HCT116 (cell line): Measurements from ENCODE around the gene SECTM1. TPM values are rescaled to one million over a fixed set of nuclear protein-coding genes. Genes with fewer than 3 reads are reported as not detected.

Experiments used
- ATAC-seq: fragments of 200-7000 bp; cut with Tn5 transposase; 2 replicates; pipeline ENCODE4 v1.9.1; 2020; ENCODE audit warnings: mild to moderate bottlenecking, moderate library complexity
- BruUV-seq: library from RNA; stranded (reverse); fragments of 400-500 nt; replicated peaks from 2 replicates; lab custom pipeline; 2021; lab: Mats Ljungman, UMichigan
- CTCF ChIA-PET: fragments of 300-600 bp; sonication (Branson Sonifier 250); formaldehyde crosslinking; loops from one replicate; lab custom pipeline; 2021; ENCODE audit warnings: antibody characterized with exemption; lab: Charles Lee
- POLR2A ChIA-PET: fragments of 300-600, 350-600 bp; sonication (Branson Sonifier 250); formaldehyde crosslinking; loops from one replicate; lab custom pipeline; 2021; ENCODE audit warnings: antibody characterized with exemption; lab: Charles Lee
- RAD21 ChIA-PET, 2 experiments: fragments of 300-600 bp; sonication (Branson Sonifier 250); formaldehyde crosslinking; loops; one replicate each; lab custom pipeline; 2023; ENCODE audit warnings: low total read pairs in 2 of 2; ENCODE audit not compliant: uncharacterized antibody in 2 of 2, unreplicated experiment in 2 of 2, low non-redundant PET in 1 of 2; lab: Charles Lee
- DNase-seq: peaks from one replicate; pipeline ENCODE4 v3.0.0-alpha.2; 2010; ENCODE audit warnings: low read depth, low spot score
- H2AFZ ChIP-seq: fragments of 200-600 bp; shearing (Covaris generic), sonication (generic); 2 replicates; pipeline ENCODE4 v1.6.1; 2017; ENCODE audit warnings: low read depth, mixed run types, mixed read lengths, antibody characterized with exemption, low read length; ENCODE audit not compliant: poor library complexity, severe bottlenecking
- H3K27ac ChIP-seq: 2 replicates; pipeline ENCODE4 v1.5.1; 2012; ENCODE audit warnings: low read depth, low read length
- H3K27me3 ChIP-seq: fragments of 200-600 bp; sonication (generic); 2 replicates; pipeline ENCODE4 v1.6.1; 2016; ENCODE audit warnings: mixed run types, low read length, mixed read lengths; ENCODE audit not compliant: insufficient read depth
- H3K36me3 ChIP-seq, 2 experiments: fragments of 200-500 bp in 1 of 2; fragments of 200-600 bp in 1 of 2; sonication (Bioruptor generic) in 1 of 2; sonication (generic) in 1 of 2; 2 replicates each; pipeline versions ENCODE4 v1.5.1 to v1.6.1; 2014 to 2016; ENCODE audit warnings: low read length in 2 of 2, inconsistent platforms in 1 of 2, mixed read lengths in 1 of 2, mixed run types in 1 of 2; ENCODE audit not compliant: insufficient read depth in 2 of 2, control insufficient read depth in 1 of 2
- H3K4me1 ChIP-seq, 2 experiments: fragments of 200-600 bp in 1 of 2; sonication (generic) in 1 of 2; 2 replicates each; pipeline versions ENCODE4 v1.5.1 to v1.6.1; 2012 to 2017; ENCODE audit warnings: low read length in 2 of 2, inconsistent platforms in 1 of 2, mild to moderate bottlenecking in 1 of 2, mixed read lengths in 1 of 2, mixed run types in 1 of 2, moderate library complexity in 1 of 2; ENCODE audit not compliant: insufficient read depth in 2 of 2, control insufficient read depth in 1 of 2
- H3K4me2 ChIP-seq: fragments of 200-600 bp; sonication (generic); 2 replicates; pipeline ENCODE4 v1.6.1; 2017; ENCODE audit warnings: mixed run types, low read length, mixed read lengths
- H3K4me3 ChIP-seq, 2 experiments: fragments of 200-600 bp in 1 of 2; sonication (generic) in 1 of 2; replicated peaks in 1 of 2; 2 replicates each; pipeline ENCODE4 v1.5.1; 2011 to 2016; ENCODE audit warnings: low read length in 2 of 2, control low read depth in 1 of 2, low read depth in 1 of 2, mild to moderate bottlenecking in 1 of 2, mixed read lengths in 1 of 2, mixed run types in 1 of 2
- H3K79me2 ChIP-seq: fragments of 200-600 bp; sonication (generic); 2 replicates; pipeline ENCODE4 v1.6.1; 2017; ENCODE audit warnings: mild to moderate bottlenecking, mixed run types, low read length, moderate library complexity, mixed read lengths; ENCODE audit not compliant: insufficient read depth
- H3K9ac ChIP-seq: fragments of 200-600 bp; sonication (generic); 2 replicates; pipeline ENCODE4 v1.6.1; 2016; ENCODE audit warnings: low read length, mixed read lengths
- H3K9me2 ChIP-seq: fragments of 200-600 bp; sonication (generic), shearing (Covaris generic); 2 replicates; pipeline ENCODE4 v1.6.1; 2017; ENCODE audit warnings: mixed run types, mild to moderate bottlenecking, moderate library complexity; ENCODE audit not compliant: insufficient read depth
- H3K9me3 ChIP-seq, 2 experiments: fragments of 200-500 bp in 1 of 2; fragments of 200-600 bp in 1 of 2; sonication (Bioruptor generic) in 1 of 2; sonication (generic) in 1 of 2; 2 replicates each; pipeline ENCODE4 v1.6.1; 2014 to 2017; ENCODE audit warnings: low read length in 2 of 2, mixed read lengths in 2 of 2, inconsistent platforms in 1 of 2, low read depth in 1 of 2, mild to moderate bottlenecking in 1 of 2, mixed run types in 1 of 2, moderate library complexity in 1 of 2; ENCODE audit not compliant: control insufficient read depth in 1 of 2, insufficient read depth in 1 of 2
- H4K20me1 ChIP-seq: fragments of 200-600 bp; sonication (generic), shearing (Covaris generic); 2 replicates; pipeline ENCODE4 v1.6.1; 2017; ENCODE audit warnings: mixed run types, mild to moderate bottlenecking, moderate library complexity; ENCODE audit not compliant: insufficient read depth
- ELF1 ChIP-seq: IDR thresholded peaks from 2 replicates; pipeline ENCODE4 v1.6.1; 2012; ENCODE audit warnings: low read depth, borderline replicate concordance
- JUND ChIP-seq: IDR thresholded peaks from 2 replicates; pipeline ENCODE4 v1.6.1; 2012
- MAX ChIP-seq: IDR thresholded peaks from 2 replicates; pipeline ENCODE4 v1.6.1; 2012
- RAD21 ChIP-seq: IDR thresholded peaks from 2 replicates; pipeline ENCODE4 v1.6.1; 2012; ENCODE audit warnings: low read depth, mild to moderate bottlenecking
- REST ChIP-seq: IDR thresholded peaks from 2 replicates; pipeline ENCODE4 v1.6.1; 2012; ENCODE audit warnings: low read depth
- SP1 ChIP-seq: IDR thresholded peaks from 2 replicates; pipeline ENCODE4 v1.6.1; 2012; ENCODE audit warnings: low read depth
- ZFX ChIP-seq: fragments of 450-650 bp; IDR thresholded peaks from 2 replicates; pipeline ENCODE4 v1.6.1; 2017
- ZNF274 ChIP-seq: fragments of 200-500 bp; sonication (Bioruptor generic); IDR thresholded peaks from 2 replicates; pipeline ENCODE4 v1.6.1; 2014; ENCODE audit warnings: mild to moderate bottlenecking, low read depth, low read length, inconsistent platforms
- intact Hi-C: fragments of 100-400 bp; cut with micrococcal nuclease; formaldehyde crosslinking; loops from 2 replicates; pipeline ENCODE4 v1.10.0; 2022
- total RNA-seq: library from RNA; stranded (reverse); gene quantifications from one replicate; pipeline ENCODE4 v1.2.1, GENCODE V29; 2021; ENCODE audit not compliant: unreplicated experiment

SECTM1 gene
- total RNA-seq, 1 experiment from 2014 or later, result 6.8 TPM

- H3K27me3 ChIP-seq, result no peaks in the 10 kb centered on the region
- H3K36me3 ChIP-seq, result no peaks in the 10 kb centered on the region
- no peak within 1 kb of the TSS for H3K4me2 ChIP-seq
- no peak within 1 kb of the TSS for H3K4me3 ChIP-seq
- no peak within 1 kb of the TSS for H3K27ac ChIP-seq
- intact Hi-C loops, result no loop called here
- ChIA-PET CTCF (no interaction called here), RAD21 (no interaction called here), POLR2A (no interaction called here)
- no peaks in the 10 kb centered on the region for H4K20me1 ChIP-seq
- no peak within 1 kb of the TSS for H2AFZ ChIP-seq
- no peak within 1 kb of the TSS for H3K9ac ChIP-seq
- BruUV-seq, result no TSS peak
- H3K9me2 ChIP-seq, result no peaks in the 10 kb centered on the region
- peaks cover 14 to 19% of the 10 kb centered on the region in 2 experiments for H3K4me1 ChIP-seq
- ATAC-seq, result no peak
- H3K9me3 ChIP-seq, result no peaks in the 10 kb centered on the region
- H3K79me2 ChIP-seq, result no peaks in the 10 kb centered on the region
- TF ChIP-seq MAX, result no peak
- TF ChIP-seq ZNF274, result no peak
- no peak for TF ChIP-seq SP1
- TF ChIP-seq JUND, result no peak
- no peak for TF ChIP-seq RAD21
- TF ChIP-seq REST, result no peak
- TF ChIP-seq ZFX, result no peak
- no peak for TF ChIP-seq ELF1
- no peak for DNase-seq
Measured at GRCh38 chr17:82371333-82372248, 38.0 kb upstream of the SECTM1 start, which contains the start of gene UTS2R. UTS2R (plus strand) TSS chr17:82371765; CDS start chr17:82374325, 2,560 bp downstream.
